Heart left ventricle (tissue), 16 donors: ENCODE results near the gene RBPMS2. TPM values are rescaled to one million over a fixed set of nuclear protein-coding genes. Genes with fewer than 3 reads are reported as not detected.

Source experiments
- ATAC-seq, 4 donors: fragments of 200-7000 bp; cut with Tn5 transposase; one replicate each; pipeline ENCODE4 v1.9.1; 2020 to 2022; ENCODE audit warnings: moderate library complexity in 4 of 4, mild to moderate bottlenecking in 3 of 4, moderate number of reproducible peaks in 1 of 4
- DNase-seq, 5 donors: peaks; one replicate each; pipeline ENCODE4 v3.0.0-alpha.2; 2020
- H3K27ac ChIP-seq, 12 donors: fragments of 200-600 bp; sonication (generic) in 4 of 12; one replicate each; pipeline versions ENCODE4 v1.5.0 to v1.8.0; 2016 to 2022; ENCODE audit warnings: mild to moderate bottlenecking in 2 of 12
- H3K27me3 ChIP-seq, 9 donors: fragments of 200-600 bp; sonication (generic) in 2 of 9; one replicate each; pipeline versions ENCODE4 v1.5.1 to v1.8.0; 2016 to 2022; ENCODE audit warnings: mild to moderate bottlenecking in 3 of 9
- H3K36me3 ChIP-seq, 9 donors: fragments of 200-600 bp; sonication (generic) in 2 of 9; one replicate each; pipeline versions ENCODE4 v1.5.0 to v1.8.0; 2018 to 2022; ENCODE audit warnings: mild to moderate bottlenecking in 2 of 9
- H3K4me1 ChIP-seq, 12 donors: fragments of 200-600 bp; sonication (generic) in 4 of 12; one replicate each; pipeline versions ENCODE4 v1.5.0 to v1.8.0; 2016 to 2022; ENCODE audit warnings: mild to moderate bottlenecking in 3 of 12
- H3K4me3 ChIP-seq, 12 donors: fragments of 200-600 bp; sonication (generic) in 4 of 12; one replicate each; pipeline versions ENCODE4 v1.5.0 to v1.8.0; 2017 to 2022; ENCODE audit warnings: mild to moderate bottlenecking in 9 of 12, moderate library complexity in 4 of 12
- H3K9me3 ChIP-seq, 12 donors: fragments of 200-600 bp; sonication (generic) in 4 of 12; one replicate each; pipeline versions ENCODE4 v1.5.0 to v1.8.0; 2016 to 2022; ENCODE audit warnings: mild to moderate bottlenecking in 1 of 12
- POLR2A ChIP-seq, 2 donors: fragments of 450-650 bp; IDR thresholded peaks; one replicate each; pipeline ENCODE4 v1.6.1; 2017; ENCODE audit warnings: antibody characterized with exemption in 2 of 2, mild to moderate bottlenecking in 2 of 2, moderate library complexity in 2 of 2
- WGBS, 4 donors: extraction: QIAGEN DNeasy Blood & Tissue Kit in 2 of 4; methylation state at CpG; one replicate each; pipeline versions ENCODE4 v1.1.5 to v1.1.7; 2013 to 2018; 5-methylcytosine and 5-hydroxymethylcytosine counted together
- intact Hi-C, 10 donors: fragments of 100-400 bp; cut with DNase I; formaldehyde crosslinking; loops; one replicate each; pipeline versions ENCODE4 v1.11.1 to v1.14.2; 2022
- polyA plus RNA-seq, 2 donors: library from polyadenylated mRNA; stranded (reverse); fragments of 200-250 nt; gene quantifications; one replicate each; pipeline ENCODE4 v1.2.3, GENCODE V29; 2013
- total RNA-seq, 9 donors: library from RNA; depleted of rRNA in 2 of 9; stranded (reverse); fragments of >200 nt in 2 of 9; fragmentation: NEBNext Ultra II Directional in 3 of 9; extraction: Animal tissue kit (Norgen Biotek cat#: 25700) in 3 of 9; gene quantifications; one replicate each; pipeline versions ENCODE4 v1.1.0 to v1.2.4, GENCODE V29; 2016 to 2023
- TF ChIP-seq, protein P1 (sequence below), 12 donors: fragments of 200-600 bp; sonication (generic) in 4 of 12; IDR thresholded peaks; one replicate each; pipeline versions ENCODE4 v1.5.0 to v1.8.0; 2018 to 2022; ENCODE audit warnings: antibody characterized with exemption in 12 of 12, mild to moderate bottlenecking in 5 of 12
- donor health status: ischemic (EF 13 %, LVEDD 7.1; RV severe dilation, severe dysfunction).
- donor health status: healthy with polysubstance abuse.
- donor health status: DM: no; HTN: yes; CAD: no.
- donor health status: DM: no; HTN: no; CAD: no.
- donor health status: ischemic (EF 25% LVEDD 6.9; RV normal size, moderate dysfunction).
- donor health status: ischemic (EF 25% LVEDD 5.7; RV mildly dilated, moderate dysfunction).
- donor health status: healthy.
- donor health status: DM: yes; HTN: yes; CAD: no.
- donor health status: ischemic (EF 35%, LVEDD 5.7; RV mildly dilated, moderate dysfunction).
- donor health status: nonischemic (EF 11% LVEDD 7.7; RV severe dilation, severe dysfunction).
- donor health status: DM: yes; HTN: yes; CAD: no.
- donor health status: PGD.
- donor health status: ischemic (EF 29% LVEDD 5.4; RV normal size, mild dysfunction).
- donor health status: nonischemic (EF 23%, LVEDD 6.1; RV moderate dilation, normal function).

RBPMS2 gene
- total and polyA plus RNA-seq, 11 donors, result 49.8 to 530 (median 202) TPM

DNA sequence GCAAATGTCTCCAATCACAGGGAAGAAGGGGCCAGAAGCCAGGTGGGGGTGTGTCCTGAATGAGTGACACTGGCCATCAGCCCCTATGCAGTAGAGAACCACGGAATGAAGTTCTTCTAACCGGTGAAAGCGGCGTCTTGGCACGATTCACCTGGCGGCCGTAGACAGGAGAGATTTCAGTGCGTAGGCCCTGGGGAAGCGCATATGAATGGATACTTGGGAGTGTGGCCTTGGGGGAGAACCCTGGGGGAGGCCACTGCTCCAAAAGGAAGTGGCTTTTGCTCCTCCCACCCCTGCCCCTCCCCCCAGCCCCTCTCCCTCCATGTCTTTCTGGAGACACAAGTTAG is 43.6 kb downstream of the RBPMS2 start:
- peaks cover 0 to 32% (median 2%) of the 10 kb centered on the region in 9 donors for H3K36me3 ChIP-seq

DNA sequence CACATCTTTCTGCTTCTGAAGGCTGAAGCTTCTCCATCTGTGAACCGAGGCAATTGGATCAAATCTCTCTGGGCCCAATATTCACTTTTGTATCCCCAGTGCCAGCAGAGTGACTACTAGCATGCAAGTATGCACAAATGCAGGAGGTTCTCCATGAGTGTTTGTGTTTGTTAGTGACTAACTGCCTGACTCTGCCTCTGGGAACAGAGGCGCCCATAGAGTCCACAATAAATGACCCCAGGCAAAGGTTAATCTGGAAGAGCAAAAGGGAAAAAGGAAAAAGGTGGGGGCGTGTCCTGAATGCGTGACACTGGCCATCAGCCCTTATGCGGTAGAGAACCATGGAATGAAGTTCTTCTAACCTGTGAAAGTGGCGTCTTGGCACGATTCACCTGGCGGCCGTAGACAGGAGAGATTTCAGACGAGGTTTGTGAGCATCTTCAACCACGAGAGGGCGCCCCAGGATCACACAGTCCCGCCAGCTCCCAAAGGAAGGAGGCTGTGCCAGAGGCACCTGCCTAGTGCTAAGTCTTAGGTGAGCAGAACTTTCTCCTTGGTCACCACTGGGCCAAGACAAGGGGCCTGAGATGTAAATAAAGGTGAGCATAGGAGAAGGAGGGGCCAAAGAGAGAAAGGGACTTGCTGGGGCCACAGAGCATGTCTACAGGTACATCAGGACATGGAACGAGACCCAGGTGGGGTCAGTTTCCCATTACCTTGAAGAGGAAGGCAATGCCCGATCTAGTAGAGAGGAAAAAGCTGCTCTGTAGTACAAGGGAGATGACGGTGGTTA is 44.2 kb downstream of the RBPMS2 start:
- DNase-seq, result peak; percentile 81 to 89 (median 83)
- peak; percentile 47 to 79 (median 70) for ATAC-seq
- Histone ChIP-seq H3K4me3 (no peak overlapping the region), H3K4me1 (peaks cover 0 to 14% (median 0%) of the 10 kb centered on the region in 12 donors), H3K27me3 (no peaks in the 10 kb centered on the region), H3K36me3 (peaks cover 0 to 32% (median 2%) of the 10 kb centered on the region in 9 donors), H3K9me3 (no peaks in the 10 kb centered on the region), H3K27ac (peak overlapping the region in 1 of 12 donors; percentile 19)
- WGBS, 4 donors, result 23 to 35% (median 28%) methylated on average over 16 of the region's 16 CpGs
- intact Hi-C loops, result loop anchor here (1.0 to 5.0 kb wide), 10 partner anchors 78 to 176 kb away; no protein-coding TSS in a partner anchor
- TF ChIP-seq, protein P1, sequence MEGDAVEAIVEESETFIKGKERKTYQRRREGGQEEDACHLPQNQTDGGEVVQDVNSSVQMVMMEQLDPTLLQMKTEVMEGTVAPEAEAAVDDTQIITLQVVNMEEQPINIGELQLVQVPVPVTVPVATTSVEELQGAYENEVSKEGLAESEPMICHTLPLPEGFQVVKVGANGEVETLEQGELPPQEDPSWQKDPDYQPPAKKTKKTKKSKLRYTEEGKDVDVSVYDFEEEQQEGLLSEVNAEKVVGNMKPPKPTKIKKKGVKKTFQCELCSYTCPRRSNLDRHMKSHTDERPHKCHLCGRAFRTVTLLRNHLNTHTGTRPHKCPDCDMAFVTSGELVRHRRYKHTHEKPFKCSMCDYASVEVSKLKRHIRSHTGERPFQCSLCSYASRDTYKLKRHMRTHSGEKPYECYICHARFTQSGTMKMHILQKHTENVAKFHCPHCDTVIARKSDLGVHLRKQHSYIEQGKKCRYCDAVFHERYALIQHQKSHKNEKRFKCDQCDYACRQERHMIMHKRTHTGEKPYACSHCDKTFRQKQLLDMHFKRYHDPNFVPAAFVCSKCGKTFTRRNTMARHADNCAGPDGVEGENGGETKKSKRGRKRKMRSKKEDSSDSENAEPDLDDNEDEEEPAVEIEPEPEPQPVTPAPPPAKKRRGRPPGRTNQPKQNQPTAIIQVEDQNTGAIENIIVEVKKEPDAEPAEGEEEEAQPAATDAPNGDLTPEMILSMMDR (IDR thresholded peaks at IDR 0.05), result peak; percentile 82 to 96 (median 90)
- no peak for TF ChIP-seq POLR2A (IDR thresholded peaks at IDR 0.05)

More for the DNA sequence above, 43.6 kb downstream of the RBPMS2 start:
- Histone ChIP-seq H3K27ac (peak overlapping the region in 1 of 12 donors; percentile 19), H3K4me1 (peaks cover 0 to 20% (median 0%) of the 10 kb centered on the region in 12 donors), H3K4me3 (no peak overlapping the region), H3K27me3 (no peaks in the 10 kb centered on the region), H3K9me3 (no peaks in the 10 kb centered on the region)
- intact Hi-C loops, result loop anchor here (1.0 to 5.0 kb wide), 10 partner anchors 77 to 176 kb away; no protein-coding TSS in a partner anchor
- 41 to 57% (median 45%) methylated on average over 9 of the region's 9 CpGs for WGBS, 4 donors
- ATAC-seq (peak in 2 of 4 donors; percentile 4 to 5), DNase-seq (peak in 1 of 5 donors; percentile 18)
- TF ChIP-seq POLR2A (IDR thresholded peaks at IDR 0.05), result no peak
- TF ChIP-seq, protein P1 (IDR thresholded peaks at IDR 0.05), result no peak

DNA sequence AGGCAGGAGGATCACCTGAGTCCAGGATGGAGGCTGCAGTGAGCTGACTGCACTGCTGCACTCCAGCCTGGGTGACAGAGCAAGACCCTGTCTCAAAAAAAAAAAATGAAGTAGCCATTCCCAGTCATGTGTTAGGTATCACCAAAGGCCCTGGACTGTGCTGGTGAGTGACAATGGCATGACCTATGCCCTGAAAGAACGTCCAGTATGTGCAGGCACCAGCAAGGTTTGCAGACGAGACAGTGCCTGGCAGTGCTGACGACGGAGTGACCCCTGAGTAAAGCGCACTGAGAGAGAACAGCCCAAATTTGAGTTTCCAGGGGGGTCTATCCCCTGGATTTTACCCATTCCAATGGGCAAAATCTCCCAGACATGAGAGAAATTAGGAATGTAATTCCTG is 45.2 kb downstream of the RBPMS2 start:
- no peak for ATAC-seq

More for the DNA sequence above, 45.2 kb downstream of the RBPMS2 start:
- Histone ChIP-seq H3K9me3 (no peaks in the 10 kb centered on the region), H3K36me3 (peaks cover 0 to 35% (median 2%) of the 10 kb centered on the region in 9 donors), H3K4me1 (peaks cover 0 to 11% (median 0%) of the 10 kb centered on the region in 12 donors), H3K27me3 (no peaks in the 10 kb centered on the region), H3K4me3 (no peak overlapping the region), H3K27ac (no peak overlapping the region)
- no peak for TF ChIP-seq POLR2A (IDR thresholded peaks at IDR 0.05)
- TF ChIP-seq, protein P1 (IDR thresholded peaks at IDR 0.05), result no peak
- peak in 1 of 5 donors; percentile 20 for DNase-seq
- intact Hi-C loops, result loop anchor here in 7 of 10 donors (2.0 to 5.0 kb wide), 7 partner anchors 79 to 177 kb away; no protein-coding TSS in a partner anchor
- 82 to 92% (median 87%) methylated on average over 5 of the region's 5 CpGs for WGBS, 4 donors
